Subcutaneous adipose tissue (tissue), 4 donors: ENCODE measurements around the gene DNPH1. TPM values are rescaled to one million over a fixed set of nuclear protein-coding genes. Genes with fewer than 3 reads are reported as not detected.

Experiments used
- CTCF ChIP-seq: fragments of 450-650 bp; IDR thresholded peaks from one replicate; pipeline ENCODE4 v1.5.1; 2016; ENCODE audit warnings: low read depth, mild to moderate bottlenecking, control low read depth, antibody characterized with exemption, moderate library complexity
- total RNA-seq, 4 donors: library from RNA; depleted of rRNA; stranded (reverse); fragments of >200 nt; gene quantifications; one replicate each; pipeline ENCODE4 v1.1.0, GENCODE V29; 2016

DNPH1 gene
- total RNA-seq, 4 donors from 2014 or later: 29.8 to 72.9 (median 50.8) TPM

- TF ChIP-seq CTCF: no peak
Observed at GRCh38 chr6:43192911-43193310, 36.4 kb downstream of the DNPH1 start.

- TF ChIP-seq CTCF: no peak
Observed at GRCh38 chr6:43189776-43190304, 39.4 kb downstream of the DNPH1 start.

- no peak for TF ChIP-seq CTCF
Observed at GRCh38 chr6:43188426-43188825, 40.9 kb downstream of the DNPH1 start.

GRCh38 chr6:43187821-43188220 lies 41.5 kb downstream of the DNPH1 start:
- no peak for TF ChIP-seq CTCF

GRCh38 chr6:43186706-43187105 lies 42.6 kb downstream of the DNPH1 start:
- no peak for TF ChIP-seq CTCF

GRCh38 chr6:43186019-43186418 lies 43.3 kb downstream of the DNPH1 start:
- no peak for TF ChIP-seq CTCF

GRCh38 chr6:43185391-43185985 lies 43.8 kb downstream of the DNPH1 start:
- no peak for TF ChIP-seq CTCF
